PFSK-1 (cell line): Measurements from ENCODE around the gene PHAF1.

Experiments
- FOXP2 ChIP-seq: optimal IDR thresholded peaks from 2 replicates; pipeline ENCODE3; 2011; ENCODE audit warnings: borderline replicate concordance, control low read depth, inconsistent platforms; ENCODE audit not compliant: insufficient read depth; ENCODE audit errors: extremely low read length, extremely low read depth
- POLR2AphosphoS5 ChIP-seq: IDR thresholded peaks from 2 replicates; pipeline ENCODE4 v1.6.1; 2012; ENCODE audit warnings: low read depth, mild to moderate bottlenecking, control low read depth, low read length, moderate library complexity
- SIN3A ChIP-seq: IDR thresholded peaks from 2 replicates; pipeline ENCODE4 v1.6.1; 2012; ENCODE audit warnings: mild to moderate bottlenecking, low read length, moderate library complexity, borderline replicate concordance; ENCODE audit not compliant: insufficient read depth
- TAF1 ChIP-seq: IDR thresholded peaks from 2 replicates; pipeline ENCODE4 v1.6.1; 2012; ENCODE audit warnings: low read length, control low read depth, borderline replicate concordance; ENCODE audit not compliant: insufficient read depth
- TF ChIP-seq, protein P1 (sequence below), 2 experiments: IDR thresholded peaks; 2 replicates each; pipeline versions ENCODE4 v1.6.1 to v1.8.0; 2011 to 2012; ENCODE audit warnings: low read depth in 2 of 2, low read length in 2 of 2, control low read depth in 1 of 2, inconsistent platforms in 1 of 2, mild to moderate bottlenecking in 1 of 2, moderate library complexity in 1 of 2; ENCODE audit not compliant: insufficient read depth in 1 of 2

GRCh38 chr16:67177743-67178699, 68.3 kb downstream of the PHAF1 start:
- TF ChIP-seq, protein P1, sequence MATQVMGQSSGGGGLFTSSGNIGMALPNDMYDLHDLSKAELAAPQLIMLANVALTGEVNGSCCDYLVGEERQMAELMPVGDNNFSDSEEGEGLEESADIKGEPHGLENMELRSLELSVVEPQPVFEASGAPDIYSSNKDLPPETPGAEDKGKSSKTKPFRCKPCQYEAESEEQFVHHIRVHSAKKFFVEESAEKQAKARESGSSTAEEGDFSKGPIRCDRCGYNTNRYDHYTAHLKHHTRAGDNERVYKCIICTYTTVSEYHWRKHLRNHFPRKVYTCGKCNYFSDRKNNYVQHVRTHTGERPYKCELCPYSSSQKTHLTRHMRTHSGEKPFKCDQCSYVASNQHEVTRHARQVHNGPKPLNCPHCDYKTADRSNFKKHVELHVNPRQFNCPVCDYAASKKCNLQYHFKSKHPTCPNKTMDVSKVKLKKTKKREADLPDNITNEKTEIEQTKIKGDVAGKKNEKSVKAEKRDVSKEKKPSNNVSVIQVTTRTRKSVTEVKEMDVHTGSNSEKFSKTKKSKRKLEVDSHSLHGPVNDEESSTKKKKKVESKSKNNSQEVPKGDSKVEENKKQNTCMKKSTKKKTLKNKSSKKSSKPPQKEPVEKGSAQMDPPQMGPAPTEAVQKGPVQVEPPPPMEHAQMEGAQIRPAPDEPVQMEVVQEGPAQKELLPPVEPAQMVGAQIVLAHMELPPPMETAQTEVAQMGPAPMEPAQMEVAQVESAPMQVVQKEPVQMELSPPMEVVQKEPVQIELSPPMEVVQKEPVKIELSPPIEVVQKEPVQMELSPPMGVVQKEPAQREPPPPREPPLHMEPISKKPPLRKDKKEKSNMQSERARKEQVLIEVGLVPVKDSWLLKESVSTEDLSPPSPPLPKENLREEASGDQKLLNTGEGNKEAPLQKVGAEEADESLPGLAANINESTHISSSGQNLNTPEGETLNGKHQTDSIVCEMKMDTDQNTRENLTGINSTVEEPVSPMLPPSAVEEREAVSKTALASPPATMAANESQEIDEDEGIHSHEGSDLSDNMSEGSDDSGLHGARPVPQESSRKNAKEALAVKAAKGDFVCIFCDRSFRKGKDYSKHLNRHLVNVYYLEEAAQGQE (IDR thresholded peaks at IDR 0.05; ENCODE audit: insufficient read depth in 1 of 2, low read depth in 2 of 2, low read length in 2 of 2): no peak
- TF ChIP-seq POLR2AphosphoS5 (no peak), SIN3A (no peak), TAF1 (no peak), FOXP2 (no peak)
